ENCODE results near the gene EPYC. TPM values are rescaled to one million over a fixed set of nuclear protein-coding genes. Genes with fewer than 3 reads are reported as not detected.

The EPYC gene
- total and polyA plus RNA-seq, 3 donors from 2014 or later, result 1.6 TPM; not detected in 2

DNA sequence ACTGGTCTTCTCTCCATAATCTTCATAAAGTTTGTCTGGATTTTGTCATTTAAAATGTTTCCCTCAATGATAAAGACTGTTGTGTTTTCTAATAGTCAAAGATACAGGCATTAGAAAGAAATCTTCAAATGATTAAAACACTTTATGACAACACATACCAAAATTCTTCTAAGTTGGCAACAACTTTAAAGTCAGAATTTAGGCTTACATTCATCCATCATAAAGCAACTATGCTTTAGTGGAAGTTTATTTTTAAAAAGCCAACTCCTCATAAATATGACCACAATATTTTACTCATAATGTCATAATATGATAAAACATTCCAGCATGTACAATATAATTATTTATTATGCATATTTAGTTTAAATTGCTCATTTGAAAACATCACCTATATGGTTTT lies 32.5 kb downstream of the EPYC start:
- Histone ChIP-seq H3K9me3 (no peaks in the 10 kb centered on the region), H3K27me3 (no peaks in the 10 kb centered on the region), H3K4me3 (no peak overlapping the region), H3K27ac (no peak overlapping the region), H3K36me3 (ENCODE audit: low read depth, missing control alignments) (no peaks in the 10 kb centered on the region), H3K4me1 (no peaks in the 10 kb centered on the region)
- no peak for DNase-seq
- TF ChIP-seq, protein P1, sequence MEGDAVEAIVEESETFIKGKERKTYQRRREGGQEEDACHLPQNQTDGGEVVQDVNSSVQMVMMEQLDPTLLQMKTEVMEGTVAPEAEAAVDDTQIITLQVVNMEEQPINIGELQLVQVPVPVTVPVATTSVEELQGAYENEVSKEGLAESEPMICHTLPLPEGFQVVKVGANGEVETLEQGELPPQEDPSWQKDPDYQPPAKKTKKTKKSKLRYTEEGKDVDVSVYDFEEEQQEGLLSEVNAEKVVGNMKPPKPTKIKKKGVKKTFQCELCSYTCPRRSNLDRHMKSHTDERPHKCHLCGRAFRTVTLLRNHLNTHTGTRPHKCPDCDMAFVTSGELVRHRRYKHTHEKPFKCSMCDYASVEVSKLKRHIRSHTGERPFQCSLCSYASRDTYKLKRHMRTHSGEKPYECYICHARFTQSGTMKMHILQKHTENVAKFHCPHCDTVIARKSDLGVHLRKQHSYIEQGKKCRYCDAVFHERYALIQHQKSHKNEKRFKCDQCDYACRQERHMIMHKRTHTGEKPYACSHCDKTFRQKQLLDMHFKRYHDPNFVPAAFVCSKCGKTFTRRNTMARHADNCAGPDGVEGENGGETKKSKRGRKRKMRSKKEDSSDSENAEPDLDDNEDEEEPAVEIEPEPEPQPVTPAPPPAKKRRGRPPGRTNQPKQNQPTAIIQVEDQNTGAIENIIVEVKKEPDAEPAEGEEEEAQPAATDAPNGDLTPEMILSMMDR (IDR thresholded peaks at IDR 0.05), result no peak
- TF ChIP-seq POLR2A (IDR thresholded peaks at IDR 0.05), result no peak
- intact Hi-C loops (cut with DNase I; ENCODE audit: low total_unique reads), result loop anchor here (10.0 kb wide), 1 partner anchor 363 kb away; no protein-coding TSS in a partner anchor

DNA sequence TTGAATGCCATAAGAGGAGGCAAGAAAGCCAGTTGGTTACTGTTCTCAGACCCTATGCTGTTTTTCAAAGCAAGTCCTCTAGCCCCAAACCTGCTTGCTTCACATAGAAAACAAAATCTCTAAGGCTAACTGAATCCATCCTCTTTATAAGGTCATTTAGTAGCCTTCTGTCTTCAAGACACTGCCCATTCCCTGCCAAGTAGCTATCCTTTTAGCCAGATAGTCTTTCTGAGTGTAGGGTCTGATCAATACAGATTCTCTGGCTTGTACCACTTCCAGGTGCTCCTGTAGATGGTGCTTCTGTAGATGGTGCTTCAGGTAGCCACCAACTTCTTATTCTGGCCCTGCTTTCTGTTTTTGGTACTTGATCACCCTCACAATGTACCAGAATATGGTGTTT lies 33.9 kb downstream of the EPYC start:
- Histone ChIP-seq H3K36me3 (ENCODE audit: low read depth, missing control alignments) (no peaks in the 10 kb centered on the region), H3K27me3 (no peaks in the 10 kb centered on the region), H3K4me3 (no peak overlapping the region), H3K4me1 (no peaks in the 10 kb centered on the region), H3K9me3 (no peaks in the 10 kb centered on the region), H3K27ac (no peak overlapping the region)
- no peak for DNase-seq
- no peak for TF ChIP-seq POLR2A (IDR thresholded peaks at IDR 0.05)
- intact Hi-C loops (cut with DNase I; ENCODE audit: low total_unique reads), result loop anchor here (10.0 kb wide), 1 partner anchor 364 kb away; no protein-coding TSS in a partner anchor

DNA sequence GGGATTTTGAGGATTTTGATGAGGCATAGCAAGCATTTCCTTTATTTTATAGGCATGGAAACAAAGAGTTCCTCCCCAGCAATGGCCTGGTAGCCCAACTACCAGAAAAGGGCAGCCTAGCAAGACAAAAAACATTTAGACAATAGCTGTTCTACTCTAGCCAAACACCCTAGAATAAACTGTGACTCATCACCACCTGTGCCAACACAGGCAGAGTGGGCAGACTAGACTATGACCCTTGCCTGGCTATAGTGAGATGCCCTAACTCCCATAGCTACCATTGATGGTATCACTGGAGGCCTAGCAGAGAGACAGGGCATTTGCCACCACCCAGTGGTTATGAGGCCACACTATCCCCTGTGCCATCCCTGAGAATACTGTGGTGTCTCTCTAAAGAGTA lies 34.3 kb downstream of the EPYC start:
- no peaks in the 10 kb centered on the region for H3K36me3 ChIP-seq (ENCODE audit: low read depth, missing control alignments)
- no peaks in the 10 kb centered on the region for H3K9me3 ChIP-seq
- TF ChIP-seq, protein P1 (IDR thresholded peaks at IDR 0.05), result no peak
- no peak for TF ChIP-seq POLR2A (IDR thresholded peaks at IDR 0.05)
- DNase-seq, result no peak
- no peaks in the 10 kb centered on the region for H3K27me3 ChIP-seq
- H3K27ac ChIP-seq, result no peak overlapping the region
- intact Hi-C loops (cut with DNase I; ENCODE audit: low total_unique reads), result loop anchor here (10.0 kb wide), 1 partner anchor 364 kb away; no protein-coding TSS in a partner anchor
- H3K4me1 ChIP-seq, result no peaks in the 10 kb centered on the region
- H3K4me3 ChIP-seq, result no peak overlapping the region

DNA sequence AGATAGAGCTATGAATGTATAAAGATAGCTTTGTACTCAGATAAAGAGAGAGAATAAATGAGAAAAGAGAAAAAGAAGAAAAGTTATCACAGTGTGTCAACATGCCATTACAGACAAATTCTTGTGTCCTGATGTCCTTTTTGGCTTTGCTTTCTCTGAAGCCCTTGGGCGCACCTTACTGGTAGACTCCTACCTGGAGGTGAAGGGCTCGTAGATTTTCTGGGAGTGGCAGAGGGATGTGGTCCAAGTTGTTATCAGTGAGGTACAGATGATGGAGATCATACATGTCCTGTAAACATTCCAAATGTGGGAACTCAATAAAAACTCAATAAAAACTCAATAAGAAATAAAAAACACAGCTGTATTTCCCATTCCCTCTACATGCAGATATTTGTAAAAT lies 34.9 kb downstream of the EPYC start:
- 94 to 97% methylated on average over 2 of the region's 2 CpGs for WGBS, 2 donors
- H3K4me3 ChIP-seq, result no peak overlapping the region
- H3K4me1 ChIP-seq, result no peaks in the 10 kb centered on the region
- no peak for DNase-seq
- no peaks in the 10 kb centered on the region for H3K27me3 ChIP-seq
- no peak overlapping the region for H3K27ac ChIP-seq
- no peaks in the 10 kb centered on the region for H3K36me3 ChIP-seq (ENCODE audit: low read depth, missing control alignments)
- no peaks in the 10 kb centered on the region for H3K9me3 ChIP-seq
- TF ChIP-seq POLR2A (IDR thresholded peaks at IDR 0.05), result no peak
- TF ChIP-seq, protein P1 (IDR thresholded peaks at IDR 0.05), result no peak
- intact Hi-C loops (cut with DNase I; ENCODE audit: low total_unique reads), result loop anchor here (10.0 kb wide), 1 partner anchor 365 kb away; no protein-coding TSS in a partner anchor

DNA sequence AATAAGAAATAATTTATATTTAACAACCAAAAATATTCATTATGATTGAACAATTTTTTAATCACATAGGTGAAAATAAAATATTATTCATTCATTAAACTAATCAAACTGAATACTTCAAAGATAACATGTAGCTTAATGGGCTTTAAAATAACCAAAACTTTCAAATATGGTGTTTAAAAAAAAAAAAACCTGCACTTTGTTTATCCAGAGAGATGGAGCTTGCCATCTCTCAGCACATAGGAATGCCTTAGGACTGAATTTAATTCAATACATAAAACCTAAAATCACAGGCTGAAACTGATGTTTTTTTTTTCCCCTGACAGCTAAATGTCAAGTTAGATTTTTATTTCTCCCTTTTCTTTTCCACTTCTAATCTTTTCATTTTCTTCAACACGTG lies 35.4 kb downstream of the EPYC start:
- 0 to 5% methylated on average over 1 of the region's 1 CpG for WGBS, 2 donors

More for the DNA sequence above, 35.4 kb downstream of the EPYC start:
- no peaks in the 10 kb centered on the region for H3K27me3 ChIP-seq
- H3K9me3 ChIP-seq, result no peaks in the 10 kb centered on the region
- H3K36me3 ChIP-seq (ENCODE audit: low read depth, missing control alignments), result no peaks in the 10 kb centered on the region
- intact Hi-C loops (cut with DNase I; ENCODE audit: low total_unique reads), result no loop called here
- DNase-seq, result no peak
- TF ChIP-seq, protein P1 (IDR thresholded peaks at IDR 0.05), result no peak
- TF ChIP-seq POLR2A (IDR thresholded peaks at IDR 0.05), result no peak
- no peaks in the 10 kb centered on the region for H3K4me1 ChIP-seq
- H3K4me3 ChIP-seq, result no peak overlapping the region
- H3K27ac ChIP-seq, result no peak overlapping the region
